Left colon (tissue), 2 donors: ENCODE data around the gene DCAF5. TPM values are rescaled to one million over a fixed set of nuclear protein-coding genes. Genes with fewer than 3 reads are reported as not detected.
A peak's percentile ranks its signal among the peaks of the same experiment; 100 is the strongest.

Experiments used
- ATAC-seq: fragments of 200-7000 bp; cut with Tn5 transposase; one replicate; pipeline ENCODE4 v1.9.1; 2020; ENCODE audit warnings: mild to moderate bottlenecking, moderate library complexity
- DNase-seq, 2 donors: peaks; one replicate each; pipeline ENCODE4 v3.0.0-alpha.2; 2020
- intact Hi-C, 2 donors: fragments of 100-400 bp; cut with DNase I in 1 of 2; cut with micrococcal nuclease in 1 of 2; formaldehyde crosslinking; loops; one replicate each; pipeline versions ENCODE4 v1.11.2 to v1.14.0; 2022; cut with DNase I, micrococcal nuclease
- total RNA-seq, 2 donors: library from RNA; stranded (reverse); fragmentation: NEBNext Ultra II Directional; extraction: Animal tissue kit (Norgen Biotek cat#: 25700); gene quantifications; one replicate each; pipeline ENCODE4 v1.2.1, GENCODE V29; 2021
- donor health status: DM: no; HTN: no; CAD: no.
- donor health status: DM: yes; HTN: yes; CAD: no.

DCAF5 gene
- total RNA-seq, 2 donors from 2014 or later: 38.6 to 42.3 TPM

- intact Hi-C loops: loop anchor here in 1 of 2 donors (10.0 kb wide), 2 partner anchors 194 to 244 kb away; no protein-coding TSS in a partner anchor
- ATAC-seq (peak; percentile 82), DNase-seq (no peak)
Measured at GRCh38 chr14:69108358-69108757, 44.6 kb downstream of the DCAF5 start.

- intact Hi-C loops: loop anchor here in 1 of 2 donors (10.0 kb wide), 2 partner anchors 193 to 243 kb away; no protein-coding TSS in a partner anchor
- ATAC-seq (peak; percentile 70), DNase-seq (peak in 1 of 2 donors; percentile 18)
Measured at GRCh38 chr14:69107407-69108003, 45.4 kb downstream of the DCAF5 start.

GRCh38 chr14:69106451-69106850 is 46.5 kb downstream of the DCAF5 start:
- intact Hi-C loops: loop anchor here in 1 of 2 donors (10.0 kb wide), 2 partner anchors 192 to 242 kb away; no protein-coding TSS in a partner anchor
- DNase-seq (no peak), ATAC-seq (no peak)

- intact Hi-C loops: loop anchor here in 1 of 2 donors (10.0 kb wide), 2 partner anchors 191 to 241 kb away; no protein-coding TSS in a partner anchor
- no peak for DNase-seq
- ATAC-seq: no peak
Measured at GRCh38 chr14:69105326-69105725, 47.6 kb downstream of the DCAF5 start.

GRCh38 chr14:69101331-69101826 is 51.5 kb downstream of the DCAF5 start:
- intact Hi-C loops: loop anchor here in 1 of 2 donors (10.0 kb wide), 2 partner anchors 187 to 237 kb away; no protein-coding TSS in a partner anchor

GRCh38 chr14:69097974-69098373 is 54.9 kb downstream of the DCAF5 start:
- DNase-seq (no peak), ATAC-seq (no peak)
- intact Hi-C loops: loop anchor here in 1 of 2 donors (10.0 kb wide), 1 partner anchor 193 kb away; no protein-coding TSS in a partner anchor

More at GRCh38 chr14:69101331-69101826, 51.5 kb downstream of the DCAF5 start:
- ATAC-seq (peak; percentile 95), DNase-seq (peak in 1 of 2 donors; percentile 30)

- DNase-seq (no peak), ATAC-seq (no peak)
- intact Hi-C loops: loop anchor here in 1 of 2 donors (10.0 kb wide), 1 partner anchor 192 kb away; no protein-coding TSS in a partner anchor
Measured at GRCh38 chr14:69096781-69097475, 56.0 kb downstream of the DCAF5 start.

GRCh38 chr14:69096246-69096645 is 56.7 kb downstream of the DCAF5 start:
- DNase-seq: no peak
- no peak for ATAC-seq
- intact Hi-C loops: loop anchor here in 1 of 2 donors (10.0 kb wide), 1 partner anchor 191 kb away; no protein-coding TSS in a partner anchor

GRCh38 chr14:69094481-69094880 is 58.4 kb downstream of the DCAF5 start:
- no peak for ATAC-seq
- no peak for DNase-seq
- intact Hi-C loops: loop anchor here in 1 of 2 donors (10.0 kb wide), 1 partner anchor 190 kb away; no protein-coding TSS in a partner anchor

- peak; percentile 16 for ATAC-seq
- intact Hi-C loops: loop anchor here in 1 of 2 donors (10.0 kb wide), 1 partner anchor 189 kb away; no protein-coding TSS in a partner anchor
Measured at GRCh38 chr14:69093631-69094421, 59.1 kb downstream of the DCAF5 start.

GRCh38 chr14:69092840-69093422 is 60.0 kb downstream of the DCAF5 start:
- intact Hi-C loops: loop anchor here in 1 of 2 donors (10.0 kb wide), 1 partner anchor 188 kb away; no protein-coding TSS in a partner anchor
- DNase-seq (no peak), ATAC-seq (no peak)

More at GRCh38 chr14:69093631-69094421, 59.1 kb downstream of the DCAF5 start:
- DNase-seq: no peak

GRCh38 chr14:69091695-69092094 is 61.2 kb downstream of the DCAF5 start:
- DNase-seq (no peak), ATAC-seq (no peak)
- intact Hi-C loops: loop anchor here in 1 of 2 donors (10.0 kb wide), 1 partner anchor 187 kb away; no protein-coding TSS in a partner anchor

- no peak for ATAC-seq
- intact Hi-C loops: loop anchor here in 1 of 2 donors (10.0 kb wide), 1 partner anchor 186 kb away; no protein-coding TSS in a partner anchor
- no peak for DNase-seq
Measured at GRCh38 chr14:69091006-69091405, 61.9 kb downstream of the DCAF5 start.

GRCh38 chr14:69090187-69090789 is 62.6 kb downstream of the DCAF5 start:
- intact Hi-C loops: loop anchor here in 1 of 2 donors (10.0 kb wide), 1 partner anchor 185 kb away; no protein-coding TSS in a partner anchor
- peak in 1 of 2 donors; percentile 32 for DNase-seq

GRCh38 chr14:69089046-69089445 is 63.9 kb downstream of the DCAF5 start:
- DNase-seq: no peak
- intact Hi-C loops: no loop called here
- no peak for ATAC-seq

More at GRCh38 chr14:69090187-69090789, 62.6 kb downstream of the DCAF5 start:
- ATAC-seq: peak; percentile 85

GRCh38 chr14:69088586-69088985 is 64.3 kb downstream of the DCAF5 start:
- ATAC-seq (no peak), DNase-seq (no peak)
- intact Hi-C loops: no loop called here

- intact Hi-C loops: no loop called here
- DNase-seq (no peak), ATAC-seq (no peak)
Measured at GRCh38 chr14:69087061-69087461, 65.9 kb downstream of the DCAF5 start.
